ENCODE results near the gene LPAR1.

- no peak for TF ChIP-seq EZH2 (IDR thresholded peaks at IDR 0.05)
- TF ChIP-seq, protein P1, sequence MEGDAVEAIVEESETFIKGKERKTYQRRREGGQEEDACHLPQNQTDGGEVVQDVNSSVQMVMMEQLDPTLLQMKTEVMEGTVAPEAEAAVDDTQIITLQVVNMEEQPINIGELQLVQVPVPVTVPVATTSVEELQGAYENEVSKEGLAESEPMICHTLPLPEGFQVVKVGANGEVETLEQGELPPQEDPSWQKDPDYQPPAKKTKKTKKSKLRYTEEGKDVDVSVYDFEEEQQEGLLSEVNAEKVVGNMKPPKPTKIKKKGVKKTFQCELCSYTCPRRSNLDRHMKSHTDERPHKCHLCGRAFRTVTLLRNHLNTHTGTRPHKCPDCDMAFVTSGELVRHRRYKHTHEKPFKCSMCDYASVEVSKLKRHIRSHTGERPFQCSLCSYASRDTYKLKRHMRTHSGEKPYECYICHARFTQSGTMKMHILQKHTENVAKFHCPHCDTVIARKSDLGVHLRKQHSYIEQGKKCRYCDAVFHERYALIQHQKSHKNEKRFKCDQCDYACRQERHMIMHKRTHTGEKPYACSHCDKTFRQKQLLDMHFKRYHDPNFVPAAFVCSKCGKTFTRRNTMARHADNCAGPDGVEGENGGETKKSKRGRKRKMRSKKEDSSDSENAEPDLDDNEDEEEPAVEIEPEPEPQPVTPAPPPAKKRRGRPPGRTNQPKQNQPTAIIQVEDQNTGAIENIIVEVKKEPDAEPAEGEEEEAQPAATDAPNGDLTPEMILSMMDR (IDR thresholded peaks at IDR 0.05): no peak
These were observed 28.2 kb upstream of the LPAR1 start for GRCh38 chr9:111066468-111066867.
